ENCODE data around the gene HAUS1. TPM values are rescaled to one million over a fixed set of nuclear protein-coding genes. Genes with fewer than 3 reads are reported as not detected.

HAUS1 gene
- total and polyA plus RNA-seq, 2 of the 4 experiments (the other 2 are of a cell fraction) = 25.3 to 33.4 TPM

DNA sequence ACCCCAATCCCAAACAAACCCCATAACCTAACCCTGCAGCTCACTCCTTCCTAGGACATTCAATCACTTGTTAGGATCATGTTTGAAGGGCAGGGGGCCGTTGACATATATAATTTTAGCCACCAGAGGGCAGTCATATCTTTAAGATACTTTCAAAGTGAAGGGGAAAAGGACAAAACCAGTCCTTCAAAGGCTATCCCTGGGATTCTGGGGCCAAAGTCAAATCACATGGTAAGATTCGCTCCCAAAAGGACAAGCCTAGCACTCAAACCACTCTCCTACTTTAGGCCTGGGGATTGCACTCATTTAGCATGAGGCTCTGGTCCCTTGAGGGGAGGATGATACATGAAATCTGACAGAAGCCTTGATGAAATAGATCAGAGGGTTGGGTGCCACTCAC, 44.6 kb downstream of the HAUS1 start:
- Histone ChIP-seq H2AK9ac (replicated peaks; ENCODE audit: low read depth, low read length, poor library complexity) (no peak overlapping the region), H2BK120ac (ENCODE audit: low read depth, low read length) (no peak overlapping the region), H3K27ac (ENCODE audit: insufficient read depth, low read length) (no peak overlapping the region), H2AFZ (replicated peaks; ENCODE audit: low read length, poor library complexity) (peak overlapping the region; percentile 68), H3K23ac (ENCODE audit: low read depth, low read length) (no peak overlapping the region), H3K4me1 (ENCODE audit: control insufficient read depth, insufficient read depth, low read length) (peaks cover 13% of the 10 kb centered on the region), H2BK20ac (ENCODE audit: low read depth, low read length) (no peak overlapping the region), H3K14ac (replicated peaks; ENCODE audit: low read depth, low read length) (no peak overlapping the region), H3K36me3 (ENCODE audit: control insufficient read depth, insufficient read depth, low read length) (no peaks in the 10 kb centered on the region), H3K18ac (ENCODE audit: low read depth, low read length) (no peak overlapping the region), H2AK5ac (ENCODE audit: low read depth, low read length) (no peak overlapping the region), H3K4me2 (ENCODE audit: low read depth, low read length) (no peak overlapping the region), H4K91ac (ENCODE audit: insufficient read depth, low read depth, low read length) (no peak overlapping the region; the same call in 1 of the 2 replicates), H3K4ac (ENCODE audit: low read depth, low read length) (no peak overlapping the region), H4K5ac (ENCODE audit: low read depth, low read length) (no peak overlapping the region), H3K9ac (ENCODE audit: low read depth, low read length) (no peak overlapping the region), H3K9me3 (ENCODE audit: control insufficient read depth, insufficient read depth, low read length) (no peaks in the 10 kb centered on the region), H3K9me1 (ENCODE audit: insufficient read depth, low read length) (peaks cover 10% of the 10 kb centered on the region; the same call in 1 of the 2 replicates), H4K8ac (ENCODE audit: low read depth in 2 of 2, low read length in 2 of 2) (no peak overlapping the region), H3K79me1 (ENCODE audit: low read depth in 1 of 2, low read length in 2 of 2) (no peaks in the 10 kb centered on the region), H3K27me3 (ENCODE audit: control insufficient read depth, insufficient read depth, low read length) (no peaks in the 10 kb centered on the region), H2BK5ac (ENCODE audit: low read depth, low read length, poor library complexity, severe bottlenecking) (no peak overlapping the region), H3K4me3 (ENCODE audit: insufficient read depth, low read depth, low read length) (no peak overlapping the region), H2BK15ac (ENCODE audit: low read depth, low read length) (no peak overlapping the region), H3K56ac (ENCODE audit: extremely low read depth, insufficient read depth, low read length) (no peak overlapping the region), H4K20me1 (ENCODE audit: insufficient read depth, low read length) (no peaks in the 10 kb centered on the region)
- no TSS peak for BruUV-seq (replicated peaks)
- DNase-seq = peak; percentile 59
- dilution Hi-C loops (cut with HindIII; ENCODE audit: low sequenced_read_pairs, unreplicated experiment) = no loop called here
- no CpG with 5 or more reads among the region's 2 CpGs for WGBS, 2 experiments (ENCODE audit: extremely low coverage in 2 of 2, insufficient read length in 1 of 2)
- TF ChIP-seq, protein P1, sequence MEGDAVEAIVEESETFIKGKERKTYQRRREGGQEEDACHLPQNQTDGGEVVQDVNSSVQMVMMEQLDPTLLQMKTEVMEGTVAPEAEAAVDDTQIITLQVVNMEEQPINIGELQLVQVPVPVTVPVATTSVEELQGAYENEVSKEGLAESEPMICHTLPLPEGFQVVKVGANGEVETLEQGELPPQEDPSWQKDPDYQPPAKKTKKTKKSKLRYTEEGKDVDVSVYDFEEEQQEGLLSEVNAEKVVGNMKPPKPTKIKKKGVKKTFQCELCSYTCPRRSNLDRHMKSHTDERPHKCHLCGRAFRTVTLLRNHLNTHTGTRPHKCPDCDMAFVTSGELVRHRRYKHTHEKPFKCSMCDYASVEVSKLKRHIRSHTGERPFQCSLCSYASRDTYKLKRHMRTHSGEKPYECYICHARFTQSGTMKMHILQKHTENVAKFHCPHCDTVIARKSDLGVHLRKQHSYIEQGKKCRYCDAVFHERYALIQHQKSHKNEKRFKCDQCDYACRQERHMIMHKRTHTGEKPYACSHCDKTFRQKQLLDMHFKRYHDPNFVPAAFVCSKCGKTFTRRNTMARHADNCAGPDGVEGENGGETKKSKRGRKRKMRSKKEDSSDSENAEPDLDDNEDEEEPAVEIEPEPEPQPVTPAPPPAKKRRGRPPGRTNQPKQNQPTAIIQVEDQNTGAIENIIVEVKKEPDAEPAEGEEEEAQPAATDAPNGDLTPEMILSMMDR (conservative IDR thresholded peaks at IDR 0.05; ENCODE audit: low read depth, low read length) = peak; percentile 76
- TF ChIP-seq SMC3 (IDR thresholded peaks at IDR 0.05; ENCODE audit: low read depth, low read length) (peak; percentile 78), RAD21 (IDR thresholded peaks at IDR 0.05; ENCODE audit: low read length) (peak; percentile 75), RFX5 (IDR thresholded peaks at IDR 0.05; ENCODE audit: low read depth, low read length) (no peak)
- CTCF ChIA-PET = interaction anchor here (0.6 to 1.8 kb wide), 4 partner anchors 24 to 711 kb away, joined by 3 to 10 read pairs (median 3); a partner anchor contains a TSS
- intact Hi-C loops (cut with micrococcal nuclease) = loop anchor here (1.0 to 2.0 kb wide), 4 partner anchors 24 to 509 kb away; no protein-coding TSS in a partner anchor
- POLR2A ChIA-PET (ENCODE audit: unreplicated experiment) = no interaction called here
- peak; percentile 64 for ATAC-seq (ENCODE audit: low read depth)
- in situ Hi-C loops (cut with MboI; ENCODE audit: low sequenced_read_pairs) = loop anchor here (5.0 kb wide), 2 partner anchors 328 to 508 kb away; partner anchors contain the start of gene LOXHD1

Data from IMR-90 (cell line).